Left ventricle myocardium superior (tissue), 1 donor: ENCODE data around the gene CANT1. TPM values are rescaled to one million over a fixed set of nuclear protein-coding genes. Genes with fewer than 3 reads are reported as not detected.
A peak's percentile ranks its signal among the peaks of the same experiment; 100 is the strongest.

Experiments used
- ATAC-seq: fragments of 200-7000 bp; cut with Tn5 transposase; one replicate; pipeline ENCODE4 v1.9.1; 2020; ENCODE audit warnings: mild to moderate bottlenecking, moderate library complexity
- DNase-seq: peaks from one replicate; pipeline ENCODE4 v3.0.0-alpha.2; 2020
- intact Hi-C: fragments of 100-400 bp; cut with micrococcal nuclease; formaldehyde crosslinking; loops from one replicate; pipeline ENCODE4 v1.11.0; 2022
- total RNA-seq: library from RNA; stranded (reverse); fragmentation: NEBNext Ultra II Directional; extraction: Animal tissue kit (Norgen Biotek cat#: 25700); gene quantifications from one replicate; pipeline ENCODE4 v1.2.1, GENCODE V29; 2021
- donor health status: DM: no; HTN: yes; CAD: no; lungs with severe emphysema.

Gene CANT1
- total RNA-seq, 1 donor from 2014 or later, result 28.2 TPM

DNA sequence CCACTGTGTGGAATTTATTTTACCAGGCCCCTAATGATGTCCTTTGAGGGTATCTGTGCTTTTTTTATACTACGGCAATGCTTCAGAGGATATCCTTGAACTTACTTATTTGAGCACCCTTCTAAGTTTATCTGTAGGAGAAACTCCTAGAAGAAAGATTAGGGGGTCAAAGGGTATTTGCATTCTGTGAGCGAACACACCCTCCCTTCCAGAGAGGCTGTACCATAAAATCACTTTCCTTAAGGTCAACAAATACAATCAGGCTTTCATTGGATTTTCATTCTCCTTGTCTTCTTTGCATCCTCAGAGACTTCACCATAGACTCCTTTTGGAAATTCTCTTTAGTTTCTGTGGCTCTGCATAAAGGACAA, 9.7 kb upstream of the CANT1 start:
- ATAC-seq (no peak), DNase-seq (no peak)
- intact Hi-C loops, result no loop called here

DNA sequence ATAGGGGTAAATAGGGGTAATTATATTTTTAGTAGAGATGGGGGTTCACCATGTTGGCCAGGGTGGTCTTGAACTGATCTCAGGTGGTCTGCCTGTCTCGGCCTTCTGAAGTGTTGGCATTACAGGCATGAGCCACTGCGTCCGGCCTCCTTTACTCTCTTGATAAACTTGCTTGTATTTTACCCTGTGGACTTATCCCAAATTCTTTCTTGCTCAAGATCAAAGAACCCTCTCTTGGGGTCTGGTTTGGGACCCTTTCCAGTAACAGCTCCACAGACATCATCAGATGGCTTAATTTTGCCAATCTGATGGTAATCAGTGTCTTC, 8.8 kb upstream of the CANT1 start:
- intact Hi-C loops, result no loop called here
- peak; percentile 6 for DNase-seq
- no peak for ATAC-seq

- no peak for DNase-seq
- no peak for ATAC-seq
- intact Hi-C loops, result no loop called here
Measured at GRCh38 chr17:79017546-79018369, 8.2 kb upstream of the CANT1 start.

DNA sequence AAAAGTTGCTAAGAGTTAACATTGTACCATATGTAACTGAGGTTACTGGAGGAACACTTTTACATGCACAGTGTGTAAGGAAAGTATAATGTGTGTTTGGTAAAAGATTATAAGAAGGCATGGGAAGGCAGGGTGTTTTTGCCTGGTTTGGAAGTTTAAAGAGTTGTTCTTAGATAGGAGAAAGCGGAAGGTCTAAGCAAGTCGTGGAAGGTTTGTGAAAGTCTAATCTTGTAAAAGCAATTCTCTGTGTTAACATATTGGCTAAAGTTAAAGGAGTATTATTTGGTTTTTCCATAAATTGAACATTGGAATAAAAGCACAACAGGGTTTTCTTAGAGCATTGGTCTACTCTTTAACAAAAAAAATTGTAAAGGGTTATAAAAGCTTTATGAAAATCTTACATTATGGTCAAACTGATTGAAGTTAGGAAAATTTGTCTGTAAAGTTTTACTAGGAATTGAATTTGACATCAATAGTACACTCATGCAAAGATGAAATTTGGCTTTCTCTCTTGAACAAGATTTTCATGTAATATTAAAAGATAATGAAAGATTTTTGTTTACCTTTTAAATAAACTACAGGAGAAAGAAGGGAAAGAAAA, 4.7 kb upstream of the CANT1 start:
- no peak for DNase-seq
- no peak for ATAC-seq
- intact Hi-C loops, result no loop called here

- intact Hi-C loops, result no loop called here
- ATAC-seq (no peak), DNase-seq (no peak)
Measured at GRCh38 chr17:79012563-79013134, 3.1 kb upstream of the CANT1 start.

DNA sequence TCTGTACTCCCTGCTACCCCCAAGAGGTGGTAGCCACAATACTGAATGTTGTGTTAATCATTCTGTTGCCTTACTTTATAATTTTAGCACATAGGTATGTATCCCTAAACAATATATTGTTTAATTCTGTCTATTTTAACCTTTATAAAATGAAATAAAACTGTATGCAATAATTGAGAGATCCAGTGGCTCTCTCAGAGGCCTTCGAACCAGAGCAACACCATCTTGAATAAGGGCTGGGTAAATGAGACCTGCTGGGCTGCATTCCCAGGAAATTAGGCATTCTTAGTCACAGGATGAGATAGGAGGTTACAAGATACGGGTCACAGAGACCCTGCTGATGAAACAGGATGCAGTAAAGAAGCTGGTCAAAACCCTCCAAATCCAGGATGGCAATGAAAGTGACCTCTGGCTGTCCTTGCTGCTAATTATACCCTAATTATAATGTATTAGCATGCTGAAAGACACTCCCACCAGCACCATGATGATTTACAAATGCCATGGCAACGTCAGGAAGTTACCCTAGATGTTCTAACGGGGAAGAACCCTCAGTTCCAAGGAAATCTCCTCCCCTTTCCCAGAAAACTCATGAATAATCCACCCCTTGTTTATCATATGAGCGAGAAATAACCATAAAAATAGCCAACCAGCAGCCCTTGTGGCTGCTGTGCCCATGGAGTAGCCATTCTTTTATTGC, 2.0 kb upstream of the CANT1 start:
- no peak for ATAC-seq
- intact Hi-C loops, result no loop called here
- no peak for DNase-seq

- intact Hi-C loops, result no loop called here
- DNase-seq (no peak), ATAC-seq (peak; percentile 7)
Measured at GRCh38 chr17:79010304-79010646, 711 bp upstream of the CANT1 start.

- intact Hi-C loops, result no loop called here
- peak; percentile 29 for DNase-seq
Measured at GRCh38 chr17:79008666-79009387, 737 bp downstream of the CANT1 start.

GRCh38 chr17:79007504-79008381, 1.8 kb downstream of the CANT1 start:
- ATAC-seq (no peak), DNase-seq (no peak)
- intact Hi-C loops, result no loop called here

More at GRCh38 chr17:79008666-79009387, 737 bp downstream of the CANT1 start:
- no peak for ATAC-seq

DNA sequence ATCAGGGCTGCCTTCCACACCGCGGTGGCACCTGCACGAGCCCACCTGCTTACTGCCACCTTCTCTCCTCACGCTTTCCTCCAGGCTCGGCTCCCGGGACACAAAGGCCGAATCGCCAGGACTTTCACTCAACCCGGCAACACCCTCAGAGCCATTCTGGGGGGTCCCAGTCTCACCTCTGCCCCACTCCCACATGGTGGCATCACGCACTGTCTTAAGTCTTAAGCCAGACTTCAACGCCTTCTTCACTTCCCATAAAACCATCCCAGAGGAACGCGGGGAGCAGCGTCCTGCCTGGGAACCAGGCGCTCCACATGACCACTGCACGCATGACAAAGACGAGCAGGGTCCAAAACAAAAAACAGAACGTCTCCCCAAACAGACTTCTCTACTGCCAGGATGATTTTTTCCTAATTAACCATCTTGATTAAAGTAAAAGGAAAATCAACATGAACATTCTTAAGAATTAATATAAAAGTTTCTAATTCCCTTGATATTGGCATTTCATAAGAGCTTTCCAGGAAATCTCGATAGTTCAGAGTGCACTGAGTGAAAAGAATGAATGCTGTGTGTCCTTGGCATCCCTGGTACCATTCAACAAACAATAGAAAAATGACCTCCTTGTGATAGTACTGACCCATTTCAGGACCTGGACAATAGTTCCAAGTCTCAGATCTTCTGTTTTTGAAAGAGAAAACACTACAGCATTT, 2.6 kb downstream of the CANT1 start:
- intact Hi-C loops, result no loop called here
- DNase-seq, result no peak
- ATAC-seq, result no peak

GRCh38 chr17:79006046-79006445, 3.5 kb downstream of the CANT1 start:
- no peak for ATAC-seq
- DNase-seq, result no peak
- intact Hi-C loops, result no loop called here

DNA sequence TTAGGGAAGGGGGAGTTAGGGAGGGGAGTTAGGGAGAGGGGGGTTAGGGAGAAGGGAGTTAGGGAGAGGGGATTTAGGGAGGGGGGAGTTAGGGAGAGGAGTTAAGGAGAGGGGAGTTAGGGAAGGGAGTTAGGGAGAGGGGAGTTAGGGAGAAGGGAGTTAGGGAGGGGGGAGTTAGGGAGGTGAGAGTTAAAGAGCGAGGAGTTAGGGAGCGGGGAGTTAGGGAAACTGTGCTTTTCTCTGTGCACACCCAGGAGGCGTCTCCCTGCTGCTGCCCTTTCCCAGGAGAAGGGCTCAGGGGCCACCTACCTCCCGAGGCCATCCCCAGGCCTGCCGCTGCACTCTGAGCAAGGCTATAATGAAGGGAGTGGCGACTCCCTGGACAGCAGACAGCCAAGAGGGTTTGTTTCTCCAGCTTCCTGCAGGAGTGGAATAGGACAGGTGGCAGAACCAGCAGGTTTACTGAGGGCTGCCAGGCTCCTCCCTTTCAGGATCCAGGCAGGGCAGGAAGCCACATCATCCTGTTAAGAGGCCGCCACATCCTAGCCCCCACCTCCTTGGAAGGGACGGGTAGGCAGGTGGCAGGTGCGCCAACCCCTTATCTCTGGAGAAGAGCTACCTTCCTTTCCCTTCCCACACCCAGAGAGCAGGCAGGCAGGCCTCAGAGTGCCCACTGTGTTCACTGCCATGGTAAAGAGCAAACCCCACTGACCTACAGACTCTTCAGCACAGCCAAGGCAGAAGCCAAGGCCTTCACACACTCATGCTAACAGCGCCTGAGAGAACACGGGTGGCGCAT, 4.3 kb downstream of the CANT1 start:
- ATAC-seq, result no peak
- intact Hi-C loops, result no loop called here
- no peak for DNase-seq

GRCh38 chr17:79003661-79004411, 5.7 kb downstream of the CANT1 start:
- DNase-seq (no peak), ATAC-seq (no peak)

GRCh38 chr17:79002796-79003593, 6.6 kb downstream of the CANT1 start:
- ATAC-seq (no peak), DNase-seq (no peak)
- intact Hi-C loops, result no loop called here

More at GRCh38 chr17:79003661-79004411, 5.7 kb downstream of the CANT1 start:
- intact Hi-C loops, result no loop called here

DNA sequence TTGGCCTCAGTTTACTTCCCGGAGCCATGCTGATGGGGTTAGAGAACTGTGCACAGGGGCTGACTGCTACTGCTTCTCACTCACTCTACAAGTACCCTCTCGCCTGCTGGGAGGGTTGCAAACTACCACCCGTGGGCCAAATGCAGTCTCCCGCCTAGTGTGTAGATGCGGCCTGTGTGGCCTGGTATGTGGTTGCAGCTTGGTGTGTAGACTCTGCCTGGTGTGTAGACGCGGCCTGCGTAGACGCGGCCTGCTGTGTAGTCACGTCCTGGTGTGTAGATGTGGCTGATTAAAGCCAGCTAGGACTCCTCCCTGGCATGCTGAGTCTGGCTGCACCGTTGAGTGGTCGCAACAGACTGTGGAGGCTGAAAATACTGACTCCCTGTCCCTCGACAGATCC, 7.3 kb downstream of the CANT1 start:
- DNase-seq, result no peak
- ATAC-seq, result no peak
- intact Hi-C loops, result no loop called here
